GM12864 (cell line): ENCODE measurements around the gene MUSK.

Source experiments
- DNase-seq: peaks from one replicate; pipeline ENCODE4 v3.0.0-alpha.2; 2011; ENCODE audit warnings: low read depth
- H3K4me3 ChIP-seq: 2 replicates; pipeline ENCODE4 v1.5.1; 2011; ENCODE audit warnings: mild to moderate bottlenecking, low read depth, low read length, control low read depth
- CTCF ChIP-seq: IDR thresholded peaks from 2 replicates; pipeline ENCODE4 v1.5.1; 2011; ENCODE audit warnings: low read depth, mild to moderate bottlenecking, moderate library complexity, low read length, control low read depth, inconsistent platforms; ENCODE audit errors: missing control alignments

The MUSK gene

DNA sequence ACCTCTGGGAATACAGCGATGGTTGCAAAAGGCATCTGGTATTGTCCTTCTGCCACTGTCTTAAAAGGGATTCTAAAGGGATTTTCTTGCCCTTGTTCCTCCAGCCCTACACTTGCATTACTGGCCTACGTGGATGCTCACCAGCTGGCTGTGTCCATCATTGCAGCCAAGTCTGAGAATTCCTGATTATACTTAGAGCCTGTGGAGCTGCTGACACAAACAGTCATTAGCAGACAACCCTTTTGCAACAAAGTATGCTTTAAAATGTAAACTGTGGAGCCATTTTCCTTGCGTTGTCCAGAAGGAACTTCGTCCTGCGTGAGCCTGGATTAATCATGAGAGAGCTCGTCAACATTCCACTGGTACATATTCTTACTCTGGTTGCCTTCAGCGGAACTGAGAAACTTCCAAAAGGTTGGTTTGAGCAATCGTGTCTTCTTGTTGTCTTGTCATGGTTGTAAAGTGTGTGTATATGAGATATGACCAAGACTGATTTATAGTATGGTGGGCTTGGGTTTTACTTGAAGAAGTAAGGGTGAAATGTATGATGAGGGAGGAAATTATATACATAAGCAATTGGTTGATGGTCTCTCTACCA lies at the start of gene MUSK:
Gene MUSK (plus strand): TSS at position 222 of the 598 bp plus-strand sequence. CDS start 114 bp downstream, at position 336.
- H3K4me3 ChIP-seq: no peak within 1 kb of the TSS
- DNase-seq: no peak
- no peak for TF ChIP-seq CTCF

DNA sequence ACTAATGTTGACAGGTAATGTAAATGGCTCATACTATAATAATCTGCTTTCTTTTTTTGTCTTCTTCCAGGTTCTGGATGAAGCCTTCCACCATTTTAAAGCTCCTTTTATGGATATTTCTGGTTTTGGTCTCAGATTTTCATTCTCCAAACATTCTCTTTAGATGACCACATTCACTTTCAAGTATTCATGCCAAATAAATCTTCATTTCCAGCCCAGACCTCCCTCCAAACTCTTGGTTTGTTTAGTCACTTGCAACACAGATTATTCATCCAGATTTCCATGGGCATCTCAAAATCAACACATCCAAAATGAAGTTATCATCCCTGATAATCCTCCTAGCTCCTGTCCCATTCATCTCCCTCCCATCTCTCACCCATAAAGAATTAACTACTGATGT lies 48.8 kb upstream of the MUSK start:
- no peak for TF ChIP-seq CTCF
- no peak overlapping the region for H3K4me3 ChIP-seq
- no peak for DNase-seq

- no peak overlapping the region for H3K4me3 ChIP-seq
- TF ChIP-seq CTCF: no peak
- no peak for DNase-seq
Observed at GRCh38 chr9:110620726-110621125, 47.9 kb upstream of the MUSK start.

DNA sequence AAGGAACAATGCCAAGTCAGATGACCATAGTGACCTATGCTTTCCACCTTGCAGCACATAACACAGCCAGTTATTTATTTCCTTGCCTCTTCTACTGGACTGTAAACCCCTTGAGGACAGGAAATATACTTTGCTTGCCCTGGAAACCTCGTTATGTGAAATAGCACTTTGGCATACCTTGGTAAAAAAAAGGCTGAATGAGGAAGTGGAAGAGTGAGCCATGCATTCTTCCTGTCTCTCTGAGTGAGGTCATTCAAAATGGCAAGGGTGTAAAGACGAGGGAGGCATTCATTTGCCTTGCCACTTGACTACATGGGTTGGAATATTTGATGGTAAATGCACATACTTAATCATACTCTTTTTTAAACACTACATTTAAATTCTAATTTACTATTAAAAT lies 46.2 kb upstream of the MUSK start:
- TF ChIP-seq CTCF: no peak
- DNase-seq: no peak
- no peak overlapping the region for H3K4me3 ChIP-seq

- peak; percentile 53 for TF ChIP-seq CTCF
- no peak overlapping the region for H3K4me3 ChIP-seq
- DNase-seq: peak; percentile 22
Observed at GRCh38 chr9:110623462-110624025, 45.0 kb upstream of the MUSK start.

- no peak overlapping the region for H3K4me3 ChIP-seq
- TF ChIP-seq CTCF: no peak
- peak; percentile 55 for DNase-seq
Observed at GRCh38 chr9:110626101-110626829, 42.3 kb upstream of the MUSK start.
